ENCODE results near the gene LRRC59.

GRCh38 chr17:50440172-50440837, 43.0 kb upstream of the LRRC59 start:
- TF ChIP-seq CTCF (IDR thresholded peaks at IDR 0.05) (no peak), EP300 (IDR thresholded peaks at IDR 0.05) (no peak), POLR2A (IDR thresholded peaks at IDR 0.05) (no peak), POLR2AphosphoS5 (IDR thresholded peaks at IDR 0.05) (no peak)

All from sigmoid colon (tissue), 4 donors.